Measurements from ENCODE around the gene PRLR.
A peak's percentile ranks its signal among the peaks of the same experiment; 100 is the strongest.
"Not testable (repeated sequence)": the region's sequence is repeated elsewhere in the genome, so short reads cannot be mapped to it uniquely, and the experiment has no call there.

The PRLR gene

DNA sequence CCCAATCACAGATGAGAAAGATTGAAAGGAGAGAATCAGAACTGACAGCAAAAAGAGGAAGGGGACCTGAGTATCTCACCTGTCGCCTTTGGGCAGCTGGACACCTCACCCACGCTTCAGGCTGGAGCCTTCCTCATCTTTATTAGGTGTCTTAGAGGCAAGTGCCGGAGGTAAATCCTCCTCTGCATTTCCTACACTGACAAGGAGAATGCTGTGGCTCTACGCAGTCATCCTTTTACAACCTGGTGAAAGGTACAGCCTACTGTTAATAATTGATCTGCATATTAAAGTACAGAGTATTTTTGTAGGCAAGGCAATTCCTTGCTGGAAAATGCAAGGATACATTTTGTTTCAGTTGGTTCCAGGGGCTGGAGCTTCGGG is 34.8 kb downstream of the PRLR start:
- Mint-ChIP-seq H3K4me3 (peak overlapping the region in 2 of 3 experiments; percentile 7 to 9), H3K4me1 (peaks cover 52% of the 10 kb centered on the region), H3K36me3 (ENCODE audit: low read depth) (no peaks in the 10 kb centered on the region), H3K27ac (peak overlapping the region; percentile 79 to 92 (median 92)), H3K9me3 (no peaks in the 10 kb centered on the region), H3K27me3 (ENCODE audit: low read depth) (no peaks in the 10 kb centered on the region)
- TF ChIP-seq, protein P1, sequence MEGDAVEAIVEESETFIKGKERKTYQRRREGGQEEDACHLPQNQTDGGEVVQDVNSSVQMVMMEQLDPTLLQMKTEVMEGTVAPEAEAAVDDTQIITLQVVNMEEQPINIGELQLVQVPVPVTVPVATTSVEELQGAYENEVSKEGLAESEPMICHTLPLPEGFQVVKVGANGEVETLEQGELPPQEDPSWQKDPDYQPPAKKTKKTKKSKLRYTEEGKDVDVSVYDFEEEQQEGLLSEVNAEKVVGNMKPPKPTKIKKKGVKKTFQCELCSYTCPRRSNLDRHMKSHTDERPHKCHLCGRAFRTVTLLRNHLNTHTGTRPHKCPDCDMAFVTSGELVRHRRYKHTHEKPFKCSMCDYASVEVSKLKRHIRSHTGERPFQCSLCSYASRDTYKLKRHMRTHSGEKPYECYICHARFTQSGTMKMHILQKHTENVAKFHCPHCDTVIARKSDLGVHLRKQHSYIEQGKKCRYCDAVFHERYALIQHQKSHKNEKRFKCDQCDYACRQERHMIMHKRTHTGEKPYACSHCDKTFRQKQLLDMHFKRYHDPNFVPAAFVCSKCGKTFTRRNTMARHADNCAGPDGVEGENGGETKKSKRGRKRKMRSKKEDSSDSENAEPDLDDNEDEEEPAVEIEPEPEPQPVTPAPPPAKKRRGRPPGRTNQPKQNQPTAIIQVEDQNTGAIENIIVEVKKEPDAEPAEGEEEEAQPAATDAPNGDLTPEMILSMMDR (IDR thresholded peaks at IDR 0.05; ENCODE audit: unreplicated experiment in 3 of 3): no peak

DNA sequence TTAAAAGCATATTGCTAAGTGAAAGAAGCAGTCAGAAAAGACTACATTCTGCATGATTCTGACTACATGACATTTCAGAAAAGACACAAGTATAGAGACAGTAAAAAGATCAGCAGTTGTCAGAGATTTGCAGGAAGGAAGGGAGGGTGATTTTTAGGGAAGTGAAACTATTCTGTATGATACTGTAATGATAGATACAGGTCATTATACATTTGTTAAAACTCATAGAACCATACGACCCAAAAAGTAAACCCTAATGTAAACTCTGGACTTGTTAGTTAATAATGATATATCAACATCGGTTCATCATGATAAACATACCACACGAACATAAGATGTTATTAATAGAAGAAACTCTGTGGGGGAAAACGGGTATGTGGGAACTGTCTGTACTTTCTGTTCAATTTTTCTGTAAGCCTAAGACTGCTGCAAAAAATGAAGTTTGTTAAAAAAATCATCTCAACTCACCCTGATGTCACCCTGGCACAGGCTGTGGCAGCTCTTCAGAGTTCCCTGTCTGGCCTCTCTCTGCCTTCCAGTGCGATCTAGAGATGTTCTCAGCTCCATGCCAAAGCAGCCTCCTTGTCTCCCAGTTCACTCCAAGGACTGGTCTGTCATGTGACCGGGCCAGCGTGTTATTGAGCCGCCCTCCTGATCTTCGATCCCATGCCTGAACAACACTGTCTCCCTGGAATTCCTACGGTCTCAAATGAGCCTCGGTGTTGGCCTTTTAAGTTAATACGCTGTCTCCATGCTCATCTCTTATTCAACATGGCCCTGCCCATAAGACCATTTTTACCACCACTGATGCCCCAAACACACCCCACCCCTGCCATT is 35.4 kb downstream of the PRLR start:
- no peaks in the 10 kb centered on the region for H3K36me3 Mint-ChIP-seq (ENCODE audit: low read depth)
- H3K9me3 Mint-ChIP-seq: no peaks in the 10 kb centered on the region
- TF ChIP-seq, protein P1 (IDR thresholded peaks at IDR 0.05; ENCODE audit: unreplicated experiment in 3 of 3): no peak
- peaks cover 48% of the 10 kb centered on the region for H3K4me1 Mint-ChIP-seq
- H3K27ac Mint-ChIP-seq: peak overlapping the region; percentile 79 to 92 (median 92)
- H3K27me3 Mint-ChIP-seq (ENCODE audit: low read depth): no peaks in the 10 kb centered on the region
- H3K4me3 Mint-ChIP-seq: peak overlapping the region in 2 of 3 experiments; percentile 7 to 9

DNA sequence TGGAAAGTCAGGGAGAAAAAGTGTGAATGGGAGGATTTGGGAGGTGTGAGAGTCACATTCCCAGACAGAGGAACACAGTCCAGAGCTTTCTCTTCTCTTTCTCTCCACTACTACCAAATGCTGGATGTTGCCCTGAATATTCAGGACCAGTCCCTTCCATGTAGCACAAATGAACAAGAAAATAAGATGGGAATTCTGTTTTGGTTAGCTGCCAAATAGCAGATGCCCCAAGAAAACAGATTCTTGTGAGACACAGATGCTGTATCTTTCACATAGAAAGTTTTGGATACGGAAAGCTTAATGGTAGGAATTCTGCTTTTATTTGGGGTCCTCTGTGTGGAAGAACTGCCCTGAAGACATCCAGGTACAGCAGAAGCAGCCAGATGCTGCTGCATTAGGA is 37.8 kb downstream of the PRLR start:
- Mint-ChIP-seq H3K27ac (no peak overlapping the region), H3K36me3 (ENCODE audit: low read depth) (no peaks in the 10 kb centered on the region), H3K4me1 (peaks cover 28% of the 10 kb centered on the region), H3K27me3 (ENCODE audit: low read depth) (peaks cover 5% of the 10 kb centered on the region), H3K4me3 (no peak overlapping the region), H3K9me3 (no peaks in the 10 kb centered on the region)
- TF ChIP-seq, protein P1 (IDR thresholded peaks at IDR 0.05; ENCODE audit: unreplicated experiment in 3 of 3): no peak

DNA sequence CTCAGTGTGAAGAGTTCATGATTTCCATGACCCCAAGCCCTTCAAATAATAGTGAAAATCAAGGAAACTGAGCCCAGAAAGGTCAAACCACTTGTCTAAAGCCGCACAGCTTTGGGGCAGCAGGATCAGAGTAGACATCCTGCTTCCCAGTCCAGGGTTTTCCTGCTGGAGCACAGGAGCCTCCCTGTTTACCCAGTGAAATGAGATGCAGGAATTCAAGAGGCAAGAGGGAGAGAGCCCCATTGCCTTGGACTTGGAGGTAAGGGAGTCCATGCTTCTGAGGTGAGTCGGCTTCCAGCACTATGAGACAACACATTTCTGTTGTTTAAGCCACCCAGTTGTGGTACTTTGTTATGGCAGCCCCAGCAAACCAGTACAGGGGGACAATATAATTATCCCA is 40.5 kb downstream of the PRLR start:
- not testable (repeated sequence) for H3K9me3 Mint-ChIP-seq; H3K4me3 Mint-ChIP-seq; H3K4me1 Mint-ChIP-seq; H3K36me3 Mint-ChIP-seq (ENCODE audit: low read depth); H3K27ac Mint-ChIP-seq; H3K27me3 Mint-ChIP-seq (ENCODE audit: low read depth)

DNA sequence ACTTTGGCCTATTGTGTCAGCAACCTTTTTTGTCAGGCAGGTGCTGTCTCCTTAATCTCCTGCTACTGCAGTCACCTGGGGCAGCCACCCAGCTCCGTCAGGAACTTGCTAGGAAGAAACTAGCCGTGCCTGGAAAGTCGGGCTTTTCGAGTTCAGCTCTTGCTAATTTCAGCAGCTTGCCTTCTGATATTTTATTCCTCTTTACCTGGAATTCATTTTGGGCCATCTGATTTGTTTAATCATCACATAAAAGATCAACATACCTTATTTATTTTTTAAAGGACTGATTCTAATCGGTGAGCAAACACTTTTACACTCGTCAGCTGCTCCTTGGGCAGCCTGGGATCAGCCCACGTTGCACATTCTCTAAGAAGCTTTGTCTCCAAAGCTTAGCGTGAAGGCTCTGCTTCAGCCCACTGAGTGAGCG is 42.2 kb downstream of the PRLR start:
- Mint-ChIP-seq H3K36me3 (ENCODE audit: low read depth) (no peaks in the 10 kb centered on the region), H3K27ac (peak overlapping the region; percentile 33 to 93 (median 37)), H3K4me3 (no peak overlapping the region), H3K9me3 (no peaks in the 10 kb centered on the region), H3K27me3 (ENCODE audit: low read depth) (peaks cover 5% of the 10 kb centered on the region), H3K4me1 (peaks cover 8% of the 10 kb centered on the region)
- TF ChIP-seq, protein P1 (IDR thresholded peaks at IDR 0.05; ENCODE audit: unreplicated experiment in 3 of 3): no peak

DNA sequence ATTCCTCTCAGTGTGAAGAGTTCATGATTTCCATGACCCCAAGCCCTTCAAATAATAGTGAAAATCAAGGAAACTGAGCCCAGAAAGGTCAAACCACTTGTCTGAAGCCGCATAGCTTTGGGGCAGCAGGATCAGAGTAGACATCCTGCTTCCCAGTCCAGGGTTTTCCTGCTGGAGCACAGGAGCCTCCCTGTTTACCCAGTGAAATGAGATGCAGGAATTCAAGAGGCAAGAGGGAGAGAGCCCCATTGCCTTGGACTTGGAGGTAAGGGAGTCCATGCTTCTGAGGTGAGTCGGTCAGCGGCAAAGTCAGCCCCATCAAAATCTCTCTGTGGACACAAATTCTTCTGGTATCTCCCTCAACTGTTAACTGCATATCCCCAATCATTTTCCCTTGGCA is 42.7 kb downstream of the PRLR start:
- not testable (repeated sequence) for H3K9me3 Mint-ChIP-seq; H3K36me3 Mint-ChIP-seq (ENCODE audit: low read depth); H3K27me3 Mint-ChIP-seq (ENCODE audit: low read depth); H3K4me3 Mint-ChIP-seq
- peaks cover 12% of the 10 kb centered on the region for H3K4me1 Mint-ChIP-seq
- H3K27ac Mint-ChIP-seq: peak overlapping the region; percentile 33 to 93 (median 37)

DNA sequence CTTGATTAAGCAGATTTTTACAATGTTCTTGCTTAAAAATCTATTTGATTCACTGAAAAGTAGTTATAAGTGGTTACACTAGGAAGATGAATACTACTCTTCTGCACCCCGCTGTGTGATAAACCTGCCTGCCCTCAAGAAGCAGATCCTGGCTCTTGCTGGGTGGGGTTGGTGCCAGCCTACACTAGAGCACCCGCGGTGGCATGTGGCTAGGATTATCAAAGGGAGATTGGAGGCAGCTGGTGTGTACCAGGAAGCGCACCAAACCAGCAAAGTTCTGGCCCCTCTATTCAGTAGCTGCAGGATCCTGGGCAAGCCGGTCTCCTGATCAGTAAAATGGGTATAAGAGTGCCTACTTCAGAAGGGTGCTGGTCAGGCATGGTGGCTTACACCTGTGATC is 43.5 kb downstream of the PRLR start:
- H3K9me3 Mint-ChIP-seq: no peaks in the 10 kb centered on the region
- H3K4me3 Mint-ChIP-seq: no peak overlapping the region
- no peaks in the 10 kb centered on the region for H3K36me3 Mint-ChIP-seq (ENCODE audit: low read depth)
- TF ChIP-seq, protein P1 (IDR thresholded peaks at IDR 0.05; ENCODE audit: unreplicated experiment in 3 of 3): no peak
- H3K27me3 Mint-ChIP-seq (ENCODE audit: low read depth): peaks cover 5% of the 10 kb centered on the region
- H3K4me1 Mint-ChIP-seq: peaks cover 19% of the 10 kb centered on the region
- H3K27ac Mint-ChIP-seq: peak overlapping the region in 2 of 3 experiments; percentile 68 to 94
